Loucy (cell line): ENCODE data around the gene ZNF784.

Experiments
- CTCF ChIP-seq: fragments of 200-600 bp; sonication (generic); conservative IDR thresholded peaks from 2 replicates; pipeline ENCODE4 v1.5.1; 2014; ENCODE audit warnings: mild to moderate bottlenecking, antibody characterized with exemption, low read length
- EZH2phosphoT487 ChIP-seq: fragments of 200-600 bp; IDR thresholded peaks from 2 replicates; pipeline ENCODE4 v1.6.1; 2018; ENCODE audit warnings: antibody characterized with exemption, mild to moderate bottlenecking, moderate library complexity, borderline replicate concordance

GRCh38 chr19:55660404-55660803, 36.0 kb upstream of the ZNF784 start:
- TF ChIP-seq CTCF (no peak), EZH2phosphoT487 (no peak)
